ENCODE results near the gene HOXA9.

The HOXA9 gene

DNA sequence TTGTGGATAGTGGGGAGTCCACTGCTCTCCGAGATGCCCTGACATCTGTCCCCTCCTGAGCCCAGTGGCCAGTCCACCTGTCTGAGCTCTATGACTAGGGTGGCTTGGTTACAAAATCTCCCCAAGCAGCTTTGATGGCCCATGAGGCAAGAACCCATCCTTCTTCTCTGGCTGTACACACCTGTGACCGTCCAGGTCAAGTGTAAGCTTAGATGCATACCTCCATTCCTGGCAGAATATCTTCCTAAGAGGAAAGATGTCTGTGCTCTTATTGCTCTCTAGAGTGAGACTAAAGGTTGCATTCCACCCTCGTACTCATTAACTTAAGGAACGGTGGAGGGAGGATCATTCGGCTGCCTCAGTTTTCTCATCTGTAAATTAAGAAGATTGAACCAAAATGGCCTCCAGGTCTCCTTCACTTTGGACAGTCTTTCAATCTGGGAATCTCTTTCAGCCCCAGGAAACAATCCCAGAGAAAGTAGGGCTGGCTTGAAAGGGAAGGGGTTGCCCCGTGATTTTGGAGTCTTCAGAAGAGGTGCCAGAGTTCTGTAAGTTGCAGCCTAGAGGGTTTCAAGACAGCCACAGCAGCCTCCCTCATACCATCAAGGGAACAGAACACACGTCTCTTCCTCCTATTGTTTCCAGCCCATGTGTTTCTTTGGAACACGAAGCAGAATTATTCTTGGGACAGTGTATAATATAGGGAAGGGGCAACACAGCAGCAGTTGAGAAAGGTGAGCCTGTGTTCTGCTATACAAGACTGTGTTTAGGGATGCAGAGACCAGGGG is 40.2 kb downstream of the HOXA9 start:
- no peak for DNase-seq

DNA sequence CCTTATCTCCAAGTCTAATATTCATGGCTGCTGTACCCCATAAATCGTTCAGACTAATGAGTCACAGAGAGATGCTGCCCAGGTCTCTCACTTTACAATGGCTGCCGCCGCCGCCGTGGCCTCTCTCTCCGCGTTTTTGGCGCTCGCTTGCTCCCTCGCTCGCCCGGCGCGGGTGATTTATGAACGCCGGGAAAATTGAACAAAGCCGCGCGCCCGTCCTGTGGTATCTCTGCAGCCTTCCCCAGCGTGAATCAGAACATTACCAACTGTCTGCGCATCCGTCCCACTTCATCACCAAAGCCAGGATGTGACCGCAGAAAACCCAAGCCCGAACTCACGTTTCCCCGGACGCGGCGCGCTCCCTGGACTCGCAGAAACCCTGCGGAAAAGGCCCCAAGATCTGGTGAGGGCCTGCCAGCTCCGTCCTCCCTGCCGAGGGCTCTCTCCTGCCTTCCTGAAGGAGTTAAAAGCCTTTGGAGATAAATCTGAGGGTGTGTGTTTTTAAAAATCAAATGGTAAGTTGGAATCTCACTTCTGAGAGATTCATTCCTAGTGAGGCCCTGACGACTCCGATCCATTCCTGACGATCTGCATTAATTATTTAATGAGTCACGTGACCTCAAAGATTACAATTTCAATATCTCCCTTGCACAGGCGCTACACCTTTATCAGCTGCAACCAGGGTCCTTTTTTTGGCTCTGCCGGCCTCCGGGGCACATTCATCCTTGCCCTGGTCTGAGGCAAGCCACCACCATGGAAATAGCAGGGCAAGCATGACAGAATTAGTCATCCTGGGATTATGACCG is 41.0 kb downstream of the HOXA9 start:
- no peak for DNase-seq

DNA sequence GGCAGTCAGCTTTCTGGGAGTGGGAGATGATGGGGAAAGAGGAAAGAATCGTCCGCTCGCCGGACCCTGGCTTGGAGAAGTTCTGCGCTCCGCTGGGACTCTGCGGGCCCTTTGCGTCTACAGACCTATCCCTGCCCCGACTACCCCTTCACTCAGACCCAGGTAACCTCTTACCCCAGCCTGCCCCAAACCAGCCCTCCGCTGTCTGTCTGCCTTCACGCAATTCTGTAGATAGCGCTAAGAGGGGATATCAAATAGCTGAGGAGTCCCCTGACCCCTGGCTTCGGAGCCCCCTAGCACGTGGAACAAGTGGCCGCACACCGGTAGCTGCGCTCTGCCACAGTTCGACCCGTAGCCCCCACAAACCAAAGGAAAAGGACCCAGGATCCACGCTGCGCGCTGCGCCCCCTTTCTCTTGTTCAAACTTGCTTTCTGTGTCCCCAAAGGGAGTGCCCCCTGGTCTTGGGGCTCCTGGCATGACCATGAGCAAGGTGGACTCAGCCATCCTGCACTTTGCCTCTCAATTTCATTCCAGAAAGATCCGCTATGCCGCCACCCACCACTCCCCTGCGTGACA is 41.8 kb downstream of the HOXA9 start:
- no peak for DNase-seq

DNA sequence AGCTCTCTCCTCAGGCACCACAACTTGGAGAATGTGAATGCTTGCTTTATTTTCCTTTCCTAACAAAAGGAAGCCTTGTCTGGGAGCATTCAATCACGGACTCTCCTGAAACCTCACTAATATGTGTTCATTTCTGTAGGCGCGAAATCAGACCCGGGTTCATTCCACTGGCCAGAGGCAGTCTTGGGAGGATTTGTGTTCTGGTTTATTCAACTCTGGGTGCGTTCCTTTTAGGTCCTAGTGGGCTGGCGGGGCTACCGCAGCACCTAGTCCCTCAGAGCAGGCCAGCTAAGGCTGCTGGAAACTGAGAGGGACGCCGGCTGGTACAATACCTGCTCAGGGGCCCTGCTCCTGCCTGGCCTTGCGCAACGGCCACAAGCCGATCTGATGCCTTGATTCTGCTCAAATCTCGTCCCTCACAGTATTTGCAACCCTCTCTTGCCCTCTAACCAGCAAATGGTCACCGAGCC is 42.3 kb downstream of the HOXA9 start:
- DNase-seq: no peak

DNA sequence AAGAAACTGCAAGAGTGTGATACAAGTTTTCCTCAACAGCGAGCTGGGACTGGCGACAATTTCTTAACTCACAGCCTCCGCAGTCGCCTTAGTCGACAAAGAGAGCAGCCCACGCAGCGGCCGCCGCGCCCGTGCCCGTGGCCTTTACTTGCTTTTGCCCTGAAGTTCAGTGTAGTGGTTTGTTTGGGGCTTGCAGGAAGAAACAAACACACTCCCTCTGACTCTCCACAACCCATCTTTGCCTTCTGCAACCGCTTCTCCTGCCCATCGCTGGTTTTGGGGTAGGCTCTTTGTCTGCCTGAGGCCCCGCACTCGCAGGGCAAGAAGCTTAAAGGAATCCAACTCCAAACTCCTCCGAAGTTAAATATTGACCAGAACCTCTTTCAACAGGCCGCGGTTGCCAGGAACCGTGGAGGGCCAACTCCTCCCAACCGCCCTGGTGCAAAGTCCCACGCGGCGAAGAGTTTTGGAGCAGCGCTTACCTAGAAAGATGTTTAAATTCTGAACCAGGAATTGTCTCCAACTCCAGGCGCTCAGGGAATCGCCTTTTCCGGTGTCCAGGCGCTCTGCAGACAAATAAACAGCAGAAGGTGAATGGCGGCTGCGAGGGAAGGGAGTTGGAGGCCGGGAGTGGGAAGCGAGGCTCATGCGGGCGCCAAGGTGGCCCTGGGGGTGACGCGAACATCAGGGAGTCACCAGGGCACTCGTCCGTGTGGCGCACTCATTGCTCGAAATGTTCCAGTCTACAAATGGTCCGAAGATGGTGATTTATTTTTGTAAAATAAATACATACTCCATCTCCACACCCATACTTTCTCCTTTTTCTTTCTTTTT is 43.0 kb downstream of the HOXA9 start:
- no peak for DNase-seq

DNA sequence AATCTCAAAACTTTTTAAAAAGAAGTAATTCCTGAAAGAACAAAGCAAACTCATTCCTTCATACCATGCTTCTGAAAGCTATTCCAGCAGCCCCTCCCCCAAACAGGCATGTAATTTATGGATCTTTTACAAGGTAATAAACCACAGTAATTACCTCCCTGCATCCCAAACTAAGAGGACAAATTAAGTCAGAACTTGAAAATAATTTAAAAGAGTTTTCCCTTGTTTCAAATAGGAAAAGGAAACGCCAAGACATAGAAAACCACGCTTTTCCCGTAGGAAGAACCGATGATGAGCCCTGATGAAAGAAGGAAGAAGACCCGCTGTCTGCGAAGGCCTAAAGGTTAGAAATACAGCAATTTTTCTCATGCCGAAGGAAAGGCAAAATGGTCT is 43.7 kb downstream of the HOXA9 start:
- no peak for DNase-seq

DNA sequence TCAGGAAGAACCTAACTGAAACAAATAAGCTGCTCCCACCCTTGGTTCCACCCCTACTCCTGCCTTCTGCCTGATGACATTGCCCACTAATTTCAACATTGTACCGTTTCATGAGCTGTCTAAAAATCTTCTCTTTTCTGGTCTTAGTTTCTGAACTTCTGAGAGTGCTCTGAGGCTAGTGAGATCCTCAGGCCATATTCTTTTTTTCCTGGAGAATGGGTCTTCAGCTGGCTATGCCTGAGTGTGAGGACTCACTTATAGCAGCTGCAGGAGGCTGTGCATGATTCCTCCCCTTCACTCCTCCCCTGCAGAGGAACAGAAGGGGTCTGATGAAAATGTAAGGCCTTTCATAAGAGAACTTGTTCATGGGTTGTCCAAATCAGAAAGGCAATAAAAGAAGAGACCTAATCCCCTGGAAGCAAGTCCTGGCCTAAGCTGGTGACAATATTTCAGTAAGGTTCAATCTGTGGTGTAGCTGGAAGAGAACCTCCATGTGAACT is 45.9 kb downstream of the HOXA9 start:
- no peak for DNase-seq

DNA sequence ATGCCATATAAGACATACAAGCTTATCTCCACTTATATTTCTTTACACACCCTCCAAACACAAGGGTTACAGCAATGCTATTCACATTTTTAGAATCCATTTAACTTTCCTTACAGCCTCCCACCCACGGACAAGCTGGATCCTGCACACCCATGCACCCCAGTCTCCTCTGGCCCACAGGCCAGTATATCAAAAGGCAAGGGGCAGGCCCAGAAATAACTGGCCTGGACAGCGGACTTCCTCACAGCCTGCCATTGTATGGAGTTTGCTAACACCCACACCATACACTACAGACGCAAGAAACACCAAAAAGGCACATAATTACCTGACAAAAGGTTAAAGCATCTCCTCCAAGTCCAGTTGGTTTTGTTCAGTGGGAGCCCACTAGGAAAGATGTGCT is 46.8 kb downstream of the HOXA9 start:
- no peak for DNase-seq

DNA sequence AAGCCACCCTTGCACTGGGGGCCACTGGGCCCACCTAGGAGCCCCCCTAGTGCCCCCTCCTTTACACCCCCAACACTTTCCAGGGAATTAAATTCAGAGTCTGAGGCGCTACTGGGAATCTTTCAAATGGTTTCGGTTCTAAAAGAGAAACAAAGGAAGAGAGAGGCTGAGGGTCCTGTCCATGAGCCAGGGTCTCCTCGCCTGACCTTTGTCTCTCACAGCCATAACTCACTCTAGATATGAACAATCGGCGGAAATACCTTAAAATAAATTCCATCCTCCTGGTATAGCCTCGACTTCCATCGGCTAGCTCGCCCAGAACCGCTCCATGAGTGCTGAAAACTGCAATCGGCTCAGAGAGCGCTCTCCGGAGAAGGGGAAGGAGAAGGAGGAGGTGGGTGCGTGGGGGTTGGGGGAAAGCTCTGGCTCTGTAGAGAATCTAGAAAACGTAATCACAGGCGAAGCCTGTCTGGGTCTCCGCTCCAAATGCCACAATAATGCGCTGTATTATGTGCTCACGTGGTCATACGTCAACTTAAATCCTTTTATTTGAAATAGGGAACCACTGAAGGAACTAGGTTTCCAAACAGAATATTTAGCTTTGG is 47.3 kb downstream of the HOXA9 start:
- no peak for DNase-seq

DNA sequence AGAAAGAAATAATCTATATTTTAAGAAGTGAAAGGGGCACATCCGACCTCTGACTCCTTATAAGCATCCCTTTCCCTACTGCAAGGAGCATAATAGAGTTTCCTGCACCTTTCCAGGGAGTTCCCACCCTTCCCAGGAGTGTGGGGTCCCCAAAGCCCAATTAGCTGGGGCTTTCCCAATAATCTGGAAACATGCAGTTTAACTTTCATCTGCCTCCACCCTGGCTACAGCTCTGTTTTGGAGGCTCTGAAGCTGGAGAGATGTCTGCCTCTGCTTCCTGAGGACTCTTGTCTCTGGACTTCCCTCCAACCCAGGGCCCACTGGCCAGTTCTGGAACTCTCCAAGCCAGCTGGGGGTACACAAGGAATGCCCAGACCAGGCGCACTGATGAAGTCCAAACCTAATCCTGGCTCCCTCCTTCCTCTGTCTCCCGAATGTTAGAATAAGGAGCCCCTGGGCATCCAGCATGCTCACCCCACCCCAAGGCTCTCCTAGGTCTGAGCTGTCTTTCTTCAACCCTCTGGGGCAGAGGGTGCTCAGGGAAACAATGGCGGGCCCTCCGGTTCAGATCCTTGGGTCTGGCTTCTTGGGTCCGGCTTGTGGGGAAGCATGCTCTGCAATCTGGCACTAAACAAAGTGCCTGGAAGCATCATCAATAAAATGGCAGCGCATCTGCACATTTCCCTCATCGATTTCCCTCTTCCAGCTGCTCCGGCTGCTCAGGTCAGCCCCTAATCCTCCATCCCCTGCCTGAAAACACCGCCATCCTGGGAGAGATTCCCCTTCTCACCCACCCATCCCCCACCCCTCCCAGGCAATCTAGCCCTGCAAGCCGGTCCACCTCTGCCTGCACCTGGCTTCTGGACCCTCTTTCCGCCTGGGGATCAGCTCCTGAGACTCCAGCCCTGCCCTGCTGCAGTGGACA is 48.1 kb downstream of the HOXA9 start:
- no peak for DNase-seq

DNA sequence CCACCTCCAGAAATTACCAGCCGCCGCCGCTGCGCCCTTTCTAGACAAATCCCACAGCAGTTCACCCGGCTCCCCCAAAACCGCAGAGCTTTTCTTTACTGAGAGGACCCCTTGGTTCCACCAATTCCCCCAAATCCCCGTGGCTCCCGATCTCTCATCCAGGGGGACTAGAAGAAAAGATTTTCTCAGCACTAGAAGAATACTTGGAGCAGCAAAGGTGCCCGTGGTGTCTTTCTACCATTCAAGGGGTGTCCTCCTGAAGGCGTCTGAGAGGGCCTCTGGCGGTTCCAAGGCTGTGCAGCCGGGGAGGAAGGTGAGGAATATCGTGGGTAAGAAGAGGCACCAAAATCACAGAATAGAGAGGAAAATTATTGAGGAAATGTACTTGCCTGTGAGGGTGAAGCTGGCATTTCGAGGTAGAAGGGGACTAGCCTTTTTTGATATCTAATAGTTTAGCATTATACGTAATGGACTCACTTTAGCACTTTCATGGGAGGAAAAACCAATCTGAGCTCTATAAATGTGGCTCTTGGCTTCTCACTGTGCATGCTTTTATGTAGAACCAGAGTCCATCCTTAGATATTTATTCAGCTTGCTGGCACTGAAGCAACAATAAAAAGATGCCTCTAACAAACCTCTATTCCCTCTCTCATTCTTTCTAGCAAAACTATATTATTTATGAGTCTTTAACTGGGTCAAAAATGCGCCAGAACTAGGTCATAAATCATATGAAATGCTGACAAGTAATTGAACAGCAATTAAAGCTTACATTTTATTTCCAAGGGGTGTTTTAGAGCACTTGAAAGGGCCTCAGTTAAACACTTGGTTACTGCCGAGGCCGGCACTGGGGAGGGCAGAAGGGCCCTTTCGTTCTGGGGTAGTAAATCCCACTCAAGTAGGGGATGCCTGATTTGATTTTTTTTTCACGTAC is 49.0 kb downstream of the HOXA9 start:
- DNase-seq: no peak

DNA sequence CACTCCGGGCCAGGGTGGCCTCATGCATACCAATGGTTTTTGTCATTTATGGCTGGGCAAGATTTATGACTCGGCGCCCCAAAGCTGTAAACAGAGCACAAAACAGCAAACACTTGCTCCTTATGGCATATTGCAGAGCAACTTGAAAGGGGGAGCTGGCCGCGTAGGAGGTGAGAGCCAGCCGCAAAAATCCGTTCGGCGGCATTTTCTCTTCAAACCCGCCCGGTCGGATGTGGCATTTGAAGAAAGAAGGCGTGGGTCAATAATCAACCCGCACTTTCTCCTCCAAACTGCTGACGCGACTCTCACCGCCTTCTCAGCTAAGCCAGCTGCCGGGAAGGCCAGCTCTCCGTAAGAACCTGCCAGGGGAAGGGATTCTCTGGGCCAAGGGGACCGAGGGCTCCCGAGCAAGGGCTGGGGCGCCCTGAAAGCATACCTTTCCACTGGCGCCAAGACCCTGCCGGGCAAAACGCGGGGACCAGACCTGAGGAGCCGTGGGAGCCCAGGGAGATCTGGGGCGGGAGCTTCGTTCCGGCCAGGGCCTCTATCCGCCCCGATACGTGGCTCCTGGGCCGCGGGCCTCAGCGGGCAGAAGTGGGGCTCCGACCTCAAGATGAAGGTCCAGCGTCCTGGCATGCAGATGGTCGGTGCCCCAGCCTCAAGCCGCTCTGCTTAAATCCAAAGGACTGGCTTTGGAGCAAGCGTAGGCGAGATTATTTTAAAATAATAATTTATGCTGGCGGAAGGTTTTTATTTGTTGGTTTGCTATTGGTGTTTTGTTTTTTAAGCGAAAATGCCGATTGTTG is 49.9 kb downstream of the HOXA9 start:
- no peak for DNase-seq

DNA sequence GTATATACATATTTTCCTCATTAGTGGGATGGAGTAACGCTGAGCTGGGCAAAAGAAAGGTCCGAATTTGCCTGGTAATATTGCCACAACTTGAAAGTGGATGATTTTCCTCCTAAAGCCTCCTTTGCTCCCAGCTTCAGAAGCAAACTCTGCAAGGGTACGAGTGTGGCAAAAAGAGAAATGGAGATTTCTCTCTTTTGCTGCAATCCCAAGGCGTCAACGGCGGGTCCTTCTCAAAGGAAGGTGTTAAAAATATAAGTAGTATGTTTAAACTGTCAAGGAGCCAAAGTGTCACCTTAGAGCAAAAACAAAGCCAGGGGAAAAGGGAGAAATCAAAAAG is 50.5 kb downstream of the HOXA9 start:
- DNase-seq: no peak

DNA sequence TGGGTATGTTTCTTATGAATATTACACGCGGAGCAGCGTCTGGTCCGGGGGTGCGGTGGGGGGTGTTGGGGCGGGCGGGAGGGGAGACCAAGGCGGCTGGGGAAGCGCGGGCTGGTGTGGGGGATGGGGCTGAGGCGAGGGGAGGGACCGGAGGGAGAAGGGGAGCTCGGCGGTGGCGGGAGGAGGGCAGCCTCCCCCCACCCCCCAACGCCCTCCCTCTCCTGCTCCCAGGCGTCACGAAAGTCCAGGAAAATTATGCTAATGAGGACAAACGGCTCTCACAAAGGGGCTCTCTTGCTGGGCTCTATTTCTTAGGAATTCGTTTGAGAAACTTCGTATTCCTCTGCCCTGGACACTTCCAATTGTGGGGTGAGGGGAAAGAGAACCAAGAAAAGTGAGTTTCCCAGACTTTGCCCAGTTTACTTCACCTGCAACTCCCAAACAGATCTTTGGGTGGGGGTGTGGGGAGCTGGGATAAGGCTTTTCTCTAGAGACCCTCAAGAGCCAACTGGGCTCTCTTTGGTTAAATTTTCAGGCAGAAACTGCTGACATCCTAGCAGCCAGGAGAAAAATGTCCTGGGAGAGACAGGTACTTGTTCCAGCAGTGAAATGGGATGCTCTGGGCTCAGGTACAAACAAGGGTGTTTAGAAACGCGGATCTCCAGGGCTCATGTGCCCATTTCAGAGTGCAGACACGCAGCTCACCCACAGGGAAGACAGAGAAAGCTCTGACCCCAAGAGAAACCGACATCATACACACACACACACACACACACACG is 51.2 kb downstream of the HOXA9 start:
- no peak for DNase-seq

DNA sequence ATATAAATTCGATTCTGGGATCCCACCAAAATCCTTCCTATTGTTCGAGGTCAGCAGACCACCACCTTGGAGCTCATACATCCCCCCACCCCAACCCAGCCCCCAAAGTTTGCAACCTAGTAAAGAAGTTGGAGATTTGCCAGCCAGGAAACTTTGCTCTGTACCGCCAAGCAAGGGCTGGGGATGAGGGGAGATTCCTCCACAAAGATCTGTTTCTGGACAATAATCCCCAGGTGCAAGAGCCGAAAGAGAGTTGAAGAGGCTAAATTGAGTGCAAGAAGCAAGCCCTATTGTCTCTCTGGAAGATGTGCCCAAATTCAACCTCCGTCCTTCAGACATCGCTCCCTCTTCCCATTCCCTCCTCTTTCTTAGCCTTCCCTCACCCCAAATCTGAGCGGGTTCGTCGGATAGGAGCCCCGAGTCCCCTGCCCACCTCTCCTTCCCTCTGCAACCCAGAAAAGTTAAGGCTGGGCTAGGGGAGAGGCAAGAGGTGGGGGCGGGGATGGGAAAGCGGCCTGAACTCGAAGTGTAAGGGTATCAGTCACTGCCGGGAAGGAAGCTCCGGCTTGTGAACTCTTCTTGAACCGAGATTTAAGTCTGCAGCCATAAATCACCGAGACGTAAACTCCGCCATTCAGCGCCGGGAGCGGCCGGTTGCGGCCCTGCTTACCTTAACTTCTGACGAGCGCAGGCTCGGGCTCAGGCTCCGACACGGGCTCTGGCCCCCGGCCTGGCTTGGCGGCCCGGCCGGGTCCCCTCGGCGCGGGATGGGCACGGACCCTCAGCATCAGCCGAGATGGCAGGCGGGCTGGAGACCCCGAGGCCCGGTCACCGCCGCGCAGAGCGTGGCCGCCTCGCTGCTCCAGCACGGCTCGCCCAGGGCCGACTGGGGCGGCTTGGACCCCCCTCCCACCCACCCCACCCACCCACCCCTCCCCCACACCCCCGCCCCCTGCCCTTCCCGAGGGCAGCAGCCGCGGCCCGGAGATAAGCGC is 52.1 kb downstream of the HOXA9 start:
- DNase-seq: no peak
